Naive thymus-derived CD4-positive, alpha-beta T cell (primary cell): Measurements from ENCODE around the gene TM9SF2. TPM values are rescaled to one million over a fixed set of nuclear protein-coding genes. Genes with fewer than 3 reads are reported as not detected.
"Not testable (repeated sequence)": the region's sequence is repeated elsewhere in the genome, so short reads cannot be mapped to it uniquely, and the experiment has no call there.

ENCODE experiments used
- ATAC-seq: fragments of 150-1000 bp; cut with Tn5 transposase; 2 replicates; pipeline ENCODE4 v1.10.0; 2021; ENCODE audit warnings: mild to moderate bottlenecking, moderate library complexity
- CTCF ChIA-PET: fragments of 350-600 bp; sonication (Branson Sonifier 250); formaldehyde crosslinking; loops from one replicate; lab custom pipeline; 2021; ENCODE audit warnings: antibody characterized with exemption; lab: Charles Lee
- POLR2A ChIA-PET: fragments of 350-600 bp; sonication (Branson Sonifier 250); formaldehyde crosslinking; loops from one replicate; lab custom pipeline; 2021; ENCODE audit warnings: antibody characterized with exemption, inconsistent platforms; lab: Charles Lee
- DNase-seq, 9 donors: peaks; one replicate each; pipeline versions ENCODE4 v3.0.0 to v3.0.0-alpha.2; 2020 to 2022; ENCODE audit warnings: mixed read lengths in 1 of 9
- H3K27ac ChIP-seq: one replicate; pipeline ENCODE4 v1.7.0; 2013; ENCODE audit warnings: mild to moderate bottlenecking, low read depth, low read length, moderate library complexity
- H3K27me3 ChIP-seq, 2 donors: one replicate each; pipeline ENCODE4 v1.7.0; 2013; ENCODE audit warnings: low read length in 2 of 2, mild to moderate bottlenecking in 2 of 2, moderate library complexity in 2 of 2; ENCODE audit not compliant: control insufficient read depth in 2 of 2, insufficient read depth in 2 of 2
- H3K36me3 ChIP-seq, 3 experiments: 1 replicate in 2 of 3; 2 replicates in 1 of 3; pipeline ENCODE4 v1.7.0; 2013; ENCODE audit warnings: low read length in 3 of 3, mild to moderate bottlenecking in 3 of 3, moderate library complexity in 1 of 3; ENCODE audit not compliant: insufficient read depth in 3 of 3, control insufficient read depth in 2 of 3
- H3K4me1 ChIP-seq, 2 donors: one replicate each; pipeline ENCODE4 v1.7.0; 2013; ENCODE audit warnings: low read length in 2 of 2, mild to moderate bottlenecking in 2 of 2, moderate library complexity in 1 of 2; ENCODE audit not compliant: control insufficient read depth in 2 of 2, insufficient read depth in 2 of 2
- H3K4me3 ChIP-seq: 2 replicates; pipeline ENCODE4 v1.7.0; 2013; ENCODE audit warnings: mild to moderate bottlenecking, low read length
- H3K9me3 ChIP-seq, 3 experiments: 1 replicate in 2 of 3; 2 replicates in 1 of 3; pipeline ENCODE4 v1.7.0; 2013; ENCODE audit warnings: low read length in 3 of 3; ENCODE audit not compliant: control insufficient read depth in 2 of 3
- H3K27ac Mint-ChIP-seq, 9 donors: one replicate each; pipeline ENCODE4 v1.8.0; 2020 to 2022; ENCODE audit warnings: mixed read lengths in 9 of 9, mild to moderate bottlenecking in 8 of 9, moderate library complexity in 5 of 9, inconsistent platforms in 2 of 9
- H3K27me3 Mint-ChIP-seq, 5 donors: one replicate each; pipeline ENCODE4 v1.8.0; 2021 to 2022; ENCODE audit warnings: mixed read lengths in 5 of 5, mild to moderate bottlenecking in 1 of 5
- H3K36me3 Mint-ChIP-seq, 5 donors: one replicate each; pipeline ENCODE4 v1.8.0; 2020 to 2022; ENCODE audit warnings: mixed read lengths in 5 of 5, mild to moderate bottlenecking in 3 of 5, inconsistent platforms in 1 of 5
- H3K4me1 Mint-ChIP-seq, 7 donors: one replicate each; pipeline ENCODE4 v1.8.0; 2020 to 2022; ENCODE audit warnings: mixed read lengths in 7 of 7, mild to moderate bottlenecking in 3 of 7, inconsistent platforms in 1 of 7
- H3K4me3 Mint-ChIP-seq, 10 donors: one replicate each; pipeline ENCODE4 v1.8.0; 2020 to 2022; ENCODE audit warnings: mild to moderate bottlenecking in 10 of 10, mixed read lengths in 10 of 10, moderate library complexity in 6 of 10, inconsistent platforms in 2 of 10
- H3K9me3 Mint-ChIP-seq, 11 donors: one replicate each; pipeline ENCODE4 v1.8.0; 2020 to 2022; ENCODE audit warnings: mixed read lengths in 11 of 11, mild to moderate bottlenecking in 4 of 11, inconsistent platforms in 1 of 11, moderate library complexity in 1 of 11
- intact Hi-C, 2 donors: fragments of 100-400 bp; cut with micrococcal nuclease; formaldehyde crosslinking; loops; one replicate each; pipeline ENCODE4 v1.15.1; 2023
- polyA plus RNA-seq, 2 donors: library from polyadenylated mRNA; unstranded; fragments of 300-500 nt; fragmentation: Illumina TruSeq; gene quantifications; one replicate each; pipeline ENCODE4 v1.2.3, GENCODE V29; 2021
- total RNA-seq, 6 experiments: library from RNA in 5 of 6; stranded (reverse) in 5 of 6; gene quantifications; 1 replicate in 5 of 6; 2 replicates in 1 of 6; pipeline ENCODE4 v1.2.3 and lab custom pipeline; 2021 to 2026

The TM9SF2 gene, protein sequence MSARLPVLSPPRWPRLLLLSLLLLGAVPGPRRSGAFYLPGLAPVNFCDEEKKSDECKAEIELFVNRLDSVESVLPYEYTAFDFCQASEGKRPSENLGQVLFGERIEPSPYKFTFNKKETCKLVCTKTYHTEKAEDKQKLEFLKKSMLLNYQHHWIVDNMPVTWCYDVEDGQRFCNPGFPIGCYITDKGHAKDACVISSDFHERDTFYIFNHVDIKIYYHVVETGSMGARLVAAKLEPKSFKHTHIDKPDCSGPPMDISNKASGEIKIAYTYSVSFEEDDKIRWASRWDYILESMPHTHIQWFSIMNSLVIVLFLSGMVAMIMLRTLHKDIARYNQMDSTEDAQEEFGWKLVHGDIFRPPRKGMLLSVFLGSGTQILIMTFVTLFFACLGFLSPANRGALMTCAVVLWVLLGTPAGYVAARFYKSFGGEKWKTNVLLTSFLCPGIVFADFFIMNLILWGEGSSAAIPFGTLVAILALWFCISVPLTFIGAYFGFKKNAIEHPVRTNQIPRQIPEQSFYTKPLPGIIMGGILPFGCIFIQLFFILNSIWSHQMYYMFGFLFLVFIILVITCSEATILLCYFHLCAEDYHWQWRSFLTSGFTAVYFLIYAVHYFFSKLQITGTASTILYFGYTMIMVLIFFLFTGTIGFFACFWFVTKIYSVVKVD
- total RNA-seq, result 10 to 100 TPM; 38.0 to 76.3 (median 53.1) TPM
- 10 to 100 TPM; 56.5 to 81.9 TPM for polyA plus RNA-seq
- total RNA-seq (lab: John Stamatoyannopoulos, UW), result 54.8 reads per million, percentile 73 among the genes with 10 or more reads in this experiment

DNA sequence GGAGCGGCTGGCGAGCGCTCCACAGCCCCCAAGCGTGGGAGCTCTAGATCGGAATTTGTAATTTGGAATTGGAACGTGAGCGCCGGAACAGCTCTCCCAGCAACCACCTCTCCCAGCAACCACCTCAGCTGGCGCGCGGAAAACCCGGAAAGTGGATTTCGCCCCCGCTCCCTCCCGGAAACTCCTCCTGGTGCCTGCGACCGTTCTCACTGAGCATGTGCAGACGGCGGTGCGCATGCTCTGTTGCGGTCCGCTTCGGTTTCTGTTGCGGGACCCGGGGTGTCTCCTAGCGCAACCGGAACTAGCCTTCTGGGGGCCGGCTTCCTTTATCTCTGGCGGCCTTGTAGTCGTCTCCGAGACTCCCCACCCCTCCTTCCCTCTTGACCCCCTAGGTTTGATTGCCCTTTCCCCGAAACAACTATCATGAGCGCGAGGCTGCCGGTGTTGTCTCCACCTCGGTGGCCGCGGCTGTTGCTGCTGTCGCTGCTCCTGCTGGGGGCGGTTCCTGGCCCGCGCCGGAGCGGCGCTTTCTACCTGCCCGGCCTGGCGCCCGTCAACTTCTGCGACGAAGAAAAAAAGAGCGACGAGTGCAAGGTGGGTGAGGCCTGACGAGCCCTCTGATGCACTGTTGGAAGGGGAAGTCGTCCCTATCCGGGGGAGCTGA is at the start of gene TM9SF2:
Gene TM9SF2, plus strand, starts transcription at position 289 of the 664 bp plus-strand sequence. Its CDS starts 135 bp downstream, at position 424.
- Histone ChIP-seq H3K4me1 (peaks cover 47 to 65% of the 10 kb centered on the region in 2 donors), H3K4me3 (peak within 1 kb of the TSS; percentile 93), H3K9me3 (no peaks in the 10 kb centered on the region), H3K36me3 (peaks cover 0 to 6% (median 0%) of the 10 kb centered on the region in 3 experiments), H3K27me3 (no peaks in the 10 kb centered on the region), H3K27ac (peak within 1 kb of the TSS; percentile 94)
- H3K27me3 Mint-ChIP-seq, result peaks cover 0 to 4% (median 0%) of the 10 kb centered on the region in 5 donors
- DNase-seq (peak; percentile 94 to 98 (median 96)), ATAC-seq (peak; percentile 70)
- peaks cover 57 to 93% (median 85%) of the 10 kb centered on the region in 7 donors for H3K4me1 Mint-ChIP-seq
- peak within 1 kb of the TSS; percentile 94 to 100 (median 97) for H3K4me3 Mint-ChIP-seq
- intact Hi-C loops, result loop anchor here (1.0 to 10.0 kb wide), 14 partner anchors 37 to 1173 kb away; partner anchors contain the start of genes GGACT (in 2 of the 2), GPR18 (in 1 of the 2), TMTC4 (in 1 of the 2) and UBAC2 (in 1 of the 2)
- peak within 1 kb of the TSS; percentile 96 to 99 (median 98) for H3K27ac Mint-ChIP-seq
- H3K9me3 Mint-ChIP-seq, result peaks cover 0 to 9% (median 0%) of the 10 kb centered on the region in 11 donors
- POLR2A ChIA-PET, result interaction anchor here (0.6 to 4.0 kb wide), 20 partner anchors 11 to 301 kb away, joined by 3 to 17 read pairs (median 4); partner anchors contain the start of genes CLYBL, GPR18 and UBAC2
- peaks cover 0 to 22% (median 0%) of the 10 kb centered on the region in 5 donors for H3K36me3 Mint-ChIP-seq
- CTCF ChIA-PET, result interaction anchor here (0.6 to 1.7 kb wide), 7 partner anchors 59 to 325 kb away, joined by 3 to 6 read pairs (median 3); partner anchors contain the start of gene UBAC2

DNA sequence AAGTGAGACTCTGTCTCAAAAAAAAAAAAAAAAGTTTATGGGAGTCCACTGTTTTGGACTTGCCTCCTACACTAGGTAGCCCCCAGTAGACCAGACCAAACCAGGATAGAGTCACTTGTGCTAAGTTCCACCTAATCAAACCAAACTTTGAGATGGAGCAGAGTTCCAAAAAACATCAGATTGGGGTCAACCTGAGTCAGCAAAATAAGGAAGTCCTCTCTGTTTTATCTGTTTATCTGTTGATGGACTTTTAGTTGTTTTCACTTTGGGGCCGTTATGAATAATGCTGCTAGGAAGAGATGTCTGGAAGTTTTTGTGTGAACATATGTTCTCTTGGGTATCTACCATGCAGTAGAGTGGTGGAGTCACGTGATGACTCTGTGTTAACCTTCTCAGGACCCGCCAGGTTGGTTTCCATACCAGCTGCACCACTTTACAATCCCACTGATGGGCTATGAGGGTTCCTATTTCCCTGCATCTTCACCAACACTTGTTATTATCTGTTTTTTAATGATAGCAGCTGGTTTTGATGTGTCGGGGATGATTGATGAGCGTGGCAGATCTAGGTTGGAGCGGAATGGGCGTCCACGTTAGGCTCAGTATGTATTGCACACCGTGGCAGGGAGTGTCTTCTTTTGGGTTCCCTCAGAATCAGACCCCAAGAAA is 46.6 kb upstream of the TM9SF2 start:
- H3K4me3 Mint-ChIP-seq, result no peak overlapping the region

DNA sequence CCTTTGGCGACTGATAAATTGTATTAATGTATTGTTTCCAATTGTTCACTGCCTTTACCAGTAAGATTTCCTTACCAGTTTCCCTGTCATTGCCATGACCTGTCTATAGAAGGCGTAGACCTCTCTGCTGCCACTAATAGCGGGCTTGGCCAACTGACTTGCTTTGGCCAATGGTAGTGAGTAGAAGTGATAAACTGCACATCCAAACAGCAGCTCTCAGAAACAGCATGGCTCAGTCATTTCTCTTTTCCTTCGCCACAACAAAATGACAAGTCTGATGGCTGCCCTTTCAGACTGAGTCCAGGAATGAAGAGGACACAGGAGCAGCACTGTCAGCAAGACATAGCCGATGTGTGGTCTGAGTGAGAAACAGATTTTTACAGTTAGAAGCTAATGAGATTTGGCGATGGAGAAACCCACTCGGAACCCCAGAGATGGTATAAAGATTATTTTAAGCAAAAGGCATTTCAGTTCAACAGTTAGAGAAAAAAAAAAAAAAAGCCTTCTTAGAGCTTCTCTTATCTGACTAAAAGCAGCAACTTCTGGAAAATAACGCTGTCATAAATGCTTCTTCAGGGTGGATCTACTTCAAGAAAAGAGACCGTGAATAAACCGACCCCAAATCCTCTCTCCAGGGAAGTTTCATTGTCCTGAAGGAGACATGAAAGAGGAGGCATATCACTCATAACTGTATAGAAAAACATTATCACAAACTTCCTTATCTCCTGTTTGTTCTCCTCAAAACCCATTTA is 42.0 kb upstream of the TM9SF2 start:
- Histone ChIP-seq H3K36me3 (no peaks in the 10 kb centered on the region), H3K27ac (no peak overlapping the region), H3K9me3 (no peaks in the 10 kb centered on the region), H3K4me1 (peaks cover 2 to 3% of the 10 kb centered on the region in 2 donors), H3K27me3 (no peaks in the 10 kb centered on the region), H3K4me3 (no peak overlapping the region)
- peaks cover 0 to 6% (median 0%) of the 10 kb centered on the region in 5 donors for H3K27me3 Mint-ChIP-seq
- ATAC-seq (no peak), DNase-seq (no peak)
- no peak overlapping the region for H3K4me3 Mint-ChIP-seq
- peaks cover 13 to 34% (median 28%) of the 10 kb centered on the region in 7 donors for H3K4me1 Mint-ChIP-seq
- peak overlapping the region in 1 of 9 donors; percentile 88 for H3K27ac Mint-ChIP-seq
- peaks cover 0 to 8% (median 0%) of the 10 kb centered on the region in 11 donors for H3K9me3 Mint-ChIP-seq
- ChIA-PET CTCF (interaction anchor here (0.6 kb wide), 2 partner anchors 57 to 72 kb away, joined by 3 read pairs; no protein-coding TSS in a partner anchor), POLR2A (interaction anchor here (1.1 kb wide), 1 partner anchor 43 kb away, joined by 3 read pairs; no protein-coding TSS in a partner anchor)
- H3K36me3 Mint-ChIP-seq, result peaks cover 0 to 16% (median 5%) of the 10 kb centered on the region in 5 donors
- intact Hi-C loops, result no loop called here

More for the DNA sequence above, 46.6 kb upstream of the TM9SF2 start:
- Mint-ChIP-seq H3K27ac (no peak overlapping the region), H3K27me3 (peaks cover 0 to 23% (median 12%) of the 10 kb centered on the region in 5 donors), H3K9me3 (peaks cover 0 to 7% (median 0%) of the 10 kb centered on the region in 11 donors), H3K36me3 (peaks cover 0 to 13% (median 6%) of the 10 kb centered on the region in 5 donors), H3K4me1 (peaks cover 0 to 4% (median 0%) of the 10 kb centered on the region in 7 donors)
- POLR2A ChIA-PET, result interaction anchor here (0.7 kb wide), 1 partner anchor 207 kb away, joined by 3 read pairs; no protein-coding TSS in a partner anchor
- intact Hi-C loops, result no loop called here
- Histone ChIP-seq H3K27ac (no peak overlapping the region), H3K9me3 (no peaks in the 10 kb centered on the region), H3K4me1 (no peaks in the 10 kb centered on the region), H3K27me3 (no peaks in the 10 kb centered on the region), H3K4me3 (no peak overlapping the region), H3K36me3 (no peaks in the 10 kb centered on the region)
- CTCF ChIA-PET, result interaction anchor here (0.6 kb wide), 1 partner anchor 8 kb away, joined by 9 read pairs; no protein-coding TSS in a partner anchor
- ATAC-seq (no peak), DNase-seq (no peak)

DNA sequence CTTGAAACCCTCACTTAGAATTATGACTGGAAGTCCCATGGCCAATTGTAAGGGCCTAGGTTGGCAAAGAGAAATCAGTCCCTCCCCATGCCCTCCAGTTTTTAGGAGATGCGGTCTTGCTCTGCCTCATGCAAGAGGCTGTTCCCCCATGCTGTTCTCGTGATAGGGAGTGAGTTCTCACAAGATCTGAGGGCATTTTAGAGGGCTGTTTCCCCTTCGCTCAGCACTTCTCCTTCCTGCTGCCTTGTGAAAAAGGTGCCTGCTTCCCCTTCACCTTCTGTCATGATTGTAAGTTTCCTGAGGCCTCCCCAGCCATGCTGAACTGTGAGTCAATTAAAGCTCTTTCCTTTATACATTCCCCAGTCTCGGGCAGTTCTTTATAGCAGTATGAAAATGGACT is 40.5 kb upstream of the TM9SF2 start:
- Mint-ChIP-seq H3K27ac (peak overlapping the region; percentile 48 to 88 (median 72)), H3K4me3 (peak overlapping the region in 1 of 10 donors; percentile 7), H3K36me3 (peaks cover 0 to 16% (median 0%) of the 10 kb centered on the region in 5 donors), H3K4me1 (peaks cover 25 to 47% (median 42%) of the 10 kb centered on the region in 7 donors)
- POLR2A ChIA-PET, result interaction anchor here (1.0 kb wide), 1 partner anchor 21 kb away, joined by 3 read pairs; no protein-coding TSS in a partner anchor
- H3K4me3 ChIP-seq, H3K27ac ChIP-seq, H3K36me3 ChIP-seq, H3K9me3 ChIP-seq, H3K9me3 Mint-ChIP-seq, H3K27me3 Mint-ChIP-seq, intact Hi-C loops, H3K27me3 ChIP-seq: not testable (repeated sequence)
- DNase-seq (peak in 1 of 9 donors; percentile 17), ATAC-seq (peak; percentile 18)
- peaks cover 15 to 17% of the 10 kb centered on the region in 2 donors for H3K4me1 ChIP-seq
- CTCF ChIA-PET, result interaction anchor here (0.6 kb wide), 1 partner anchor 96 kb away, joined by 3 read pairs; no protein-coding TSS in a partner anchor
